RPMI7951 (cell line): ENCODE measurements around the gene KLK7. TPM values are rescaled to one million over a fixed set of nuclear protein-coding genes. Genes with fewer than 3 reads are reported as not detected.

ENCODE experiments used
- DNase-seq: peaks from one replicate; pipeline ENCODE4 v3.0.0-alpha.2; 2012; ENCODE audit warnings: low read depth
- total RNA-seq: library from RNA; depleted of rRNA; stranded (reverse); fragments of >200 nt; shearing (Covaris generic); gene quantifications from 2 replicates; pipeline ENCODE4 v1.2.3, GENCODE V29; 2014; rRNA removed

The KLK7 gene
- total RNA-seq, 1 experiment from 2014 or later: not detected

- peak; percentile 57 for DNase-seq
These were observed 50.1 kb downstream of the KLK7 start for GRCh38 chr19:50933640-50934039.

GRCh38 chr19:50932690-50933083, 51.0 kb downstream of the KLK7 start:
- DNase-seq: no peak

GRCh38 chr19:50932018-50932689, 51.6 kb downstream of the KLK7 start:
- no peak for DNase-seq

DNA sequence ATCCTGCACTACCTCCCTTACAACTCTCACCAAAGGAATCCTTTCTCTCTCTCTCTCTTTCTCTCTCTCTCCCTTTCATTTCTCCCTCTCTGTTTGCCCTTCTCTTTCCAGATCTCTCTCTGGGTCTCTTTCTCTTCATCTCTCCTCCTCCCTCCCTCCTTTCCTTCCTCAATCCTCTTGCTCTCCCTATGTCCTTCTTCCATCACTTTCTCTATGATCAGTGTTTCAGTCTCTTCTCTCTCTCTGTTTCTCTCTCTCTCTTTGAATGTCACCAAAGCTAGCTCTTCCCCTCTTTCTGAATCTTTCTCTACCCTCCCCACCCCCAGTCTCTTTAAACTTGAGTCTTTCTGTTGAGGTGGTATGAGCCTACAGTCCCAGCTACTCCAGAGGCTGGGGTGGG, 52.7 kb downstream of the KLK7 start:
- DNase-seq: no peak

- no peak for DNase-seq
These were observed 54.9 kb downstream of the KLK7 start for GRCh38 chr19:50928831-50929230.

Other genes starting within 250 kb of the KLK7 start
- gene GPR32, start 213.5 kb downstream of the KLK7 start, total RNA-seq: not detected in 2 replicates
- not detected in 2 replicates for gene ACP4, start 193.5 kb downstream of the KLK7 start, total RNA-seq
- gene KLK1, start 160.1 kb downstream of the KLK7 start, total RNA-seq: not detected in 2 replicates
- gene KLK15, start 150.3 kb downstream of the KLK7 start, total RNA-seq: not detected in 2 replicates
- not detected in 2 replicates for gene KLK3, start 129.0 kb downstream of the KLK7 start, total RNA-seq
- gene KLK2, start 110.5 kb downstream of the KLK7 start, total RNA-seq: not detected in 2 replicates
- not detected in 2 replicates for gene KLK4, start 72.5 kb downstream of the KLK7 start, total RNA-seq
- gene KLK5, start 30.9 kb downstream of the KLK7 start, total RNA-seq: not detected in 2 replicates
- gene KLK6, start 14.3 kb downstream of the KLK7 start, total RNA-seq: not detected in 2 replicates
- gene KLK8, start 17.7 kb upstream of the KLK7 start, total RNA-seq: not detected in 2 replicates
- gene KLK10, start 35.8 kb upstream of the KLK7 start, total RNA-seq: not detected in 2 replicates
- gene KLK11, start 42.7 kb upstream of the KLK7 start, total RNA-seq: not detected in 2 replicates
- not detected in 2 replicates for gene KLK12, start 51.1 kb upstream of the KLK7 start, total RNA-seq
- gene KLK13, start 81.2 kb upstream of the KLK7 start, total RNA-seq: not detected in 2 replicates
- not detected in 2 replicates for gene KLK14, start 99.0 kb upstream of the KLK7 start, total RNA-seq
- 3.6 and 6.8 TPM in 2 replicates for gene CTU1, start 124.5 kb upstream of the KLK7 start, total RNA-seq
- gene SIGLEC9, start 141.0 kb upstream of the KLK7 start, total RNA-seq: 0.10 TPM in 1 of 2 replicates, not detected in the other
- not detected in 2 replicates for gene SIGLEC7, start 158.4 kb upstream of the KLK7 start, total RNA-seq
- 2.1 and 2.4 TPM in 2 replicates for gene CD33, start 241.2 kb upstream of the KLK7 start, total RNA-seq